Gastroesophageal sphincter (tissue), 4 donors: ENCODE results near the gene LRP1B. TPM values are rescaled to one million over a fixed set of nuclear protein-coding genes. Genes with fewer than 3 reads are reported as not detected.

Experiments
- ATAC-seq: fragments of 150-250 bp; one replicate; pipeline ENCODE4 v1.9.1; 2016; ENCODE audit warnings: mild to moderate bottlenecking, moderate library complexity
- H3K27ac ChIP-seq, 4 donors: fragments of 200-600 bp; sonication (generic) in 3 of 4; 1 replicate in 3 of 4; 2 replicates in 1 of 4; pipeline ENCODE4 v1.5.1; 2016 to 2019
- H3K27me3 ChIP-seq: fragments of 200-600 bp; sonication (generic); one replicate; pipeline ENCODE4 v1.5.1; 2019
- H3K36me3 ChIP-seq, 2 donors: fragments of 200-600 bp; sonication (generic); one replicate each; pipeline ENCODE4 v1.5.1; 2019; ENCODE audit warnings: control low read depth in 1 of 2
- H3K4me1 ChIP-seq, 3 donors: fragments of 200-600 bp; sonication (generic); 1 replicate in 2 of 3; 2 replicates in 1 of 3; pipeline ENCODE4 v1.5.1; 2016 to 2019; ENCODE audit warnings: control low read depth in 2 of 3
- H3K4me3 ChIP-seq, 2 donors: fragments of 200-600 bp; sonication (generic); one replicate each; pipeline ENCODE4 v1.5.1; 2019; ENCODE audit warnings: mild to moderate bottlenecking in 1 of 2, moderate library complexity in 1 of 2
- H3K9me3 ChIP-seq, 3 donors: fragments of 200-600 bp; sonication (generic); one replicate each; pipeline ENCODE4 v1.5.1; 2017 to 2019; ENCODE audit warnings: control low read depth in 2 of 3
- EP300 ChIP-seq: sonication (generic); formaldehyde crosslinking; IDR thresholded peaks from one replicate; pipeline ENCODE4 v1.6.1; 2017; ENCODE audit warnings: antibody characterized with exemption, mild to moderate bottlenecking
- POLR2A ChIP-seq, 2 donors: fragments of 450-650 bp; IDR thresholded peaks; one replicate each; pipeline ENCODE4 v1.6.1; 2017; ENCODE audit warnings: antibody characterized with exemption in 2 of 2, mild to moderate bottlenecking in 2 of 2, moderate library complexity in 1 of 2
- POLR2AphosphoS5 ChIP-seq: sonication (generic); formaldehyde crosslinking; IDR thresholded peaks from one replicate; pipeline ENCODE4 v1.6.1; 2017; ENCODE audit warnings: antibody characterized with exemption
- WGBS, 2 donors: methylation state at CpG; one replicate each; pipeline ENCODE4 v1.1.5; 2018; ENCODE audit warnings: low coverage in 1 of 2; 5-methylcytosine and 5-hydroxymethylcytosine counted together
- total RNA-seq, 4 donors: library from RNA; depleted of rRNA; stranded (reverse); fragments of >200 nt; gene quantifications; one replicate each; pipeline ENCODE4 v1.1.0, GENCODE V29; 2016
- TF ChIP-seq, protein P1 (sequence below), 4 experiments: fragments of 200-600 bp in 2 of 4; fragments of 450-650 bp in 2 of 4; sonication (generic) in 1 of 4; IDR thresholded peaks; one replicate each; pipeline ENCODE4 v1.5.1; 2017 to 2019; ENCODE audit warnings: antibody characterized with exemption in 4 of 4, mild to moderate bottlenecking in 2 of 4, moderate library complexity in 2 of 4

Gene LRP1B
- total RNA-seq, 4 donors from 2014 or later, result 0.27 to 20.7 (median 3.2) TPM

DNA sequence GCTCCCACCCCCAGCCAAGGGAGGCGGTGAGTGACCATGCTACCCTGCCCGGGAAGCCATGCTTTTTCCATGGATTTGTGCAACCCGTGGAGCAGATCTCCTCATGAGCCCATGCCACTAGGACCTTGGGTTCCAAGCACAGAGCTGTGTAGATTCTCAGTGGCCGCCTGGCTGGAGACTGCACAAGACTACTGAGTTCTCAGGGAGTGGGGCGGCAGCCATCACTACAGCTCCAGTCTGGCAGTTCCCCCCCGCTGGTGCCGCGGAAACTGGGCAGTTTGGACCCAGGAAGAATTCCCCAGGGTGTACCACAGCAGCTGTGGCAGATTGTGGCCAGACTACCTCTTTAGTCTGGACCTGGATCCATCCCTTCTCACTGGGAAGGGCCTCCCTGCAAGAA lies 470.6 kb downstream of the LRP1B start:
- Histone ChIP-seq H3K9me3 (peaks cover 0 to 12% (median 0%) of the 10 kb centered on the region in 3 donors), H3K4me1 (no peaks in the 10 kb centered on the region), H3K27ac (no peak overlapping the region), H3K27me3 (no peaks in the 10 kb centered on the region), H3K36me3 (no peaks in the 10 kb centered on the region), H3K4me3 (no peak overlapping the region)
- WGBS, 2 donors, result 40% methylated on average over 1 of the region's 8 CpGs; no CpG with 5 or more reads in 1 of the 2 donors
- TF ChIP-seq, protein P1, sequence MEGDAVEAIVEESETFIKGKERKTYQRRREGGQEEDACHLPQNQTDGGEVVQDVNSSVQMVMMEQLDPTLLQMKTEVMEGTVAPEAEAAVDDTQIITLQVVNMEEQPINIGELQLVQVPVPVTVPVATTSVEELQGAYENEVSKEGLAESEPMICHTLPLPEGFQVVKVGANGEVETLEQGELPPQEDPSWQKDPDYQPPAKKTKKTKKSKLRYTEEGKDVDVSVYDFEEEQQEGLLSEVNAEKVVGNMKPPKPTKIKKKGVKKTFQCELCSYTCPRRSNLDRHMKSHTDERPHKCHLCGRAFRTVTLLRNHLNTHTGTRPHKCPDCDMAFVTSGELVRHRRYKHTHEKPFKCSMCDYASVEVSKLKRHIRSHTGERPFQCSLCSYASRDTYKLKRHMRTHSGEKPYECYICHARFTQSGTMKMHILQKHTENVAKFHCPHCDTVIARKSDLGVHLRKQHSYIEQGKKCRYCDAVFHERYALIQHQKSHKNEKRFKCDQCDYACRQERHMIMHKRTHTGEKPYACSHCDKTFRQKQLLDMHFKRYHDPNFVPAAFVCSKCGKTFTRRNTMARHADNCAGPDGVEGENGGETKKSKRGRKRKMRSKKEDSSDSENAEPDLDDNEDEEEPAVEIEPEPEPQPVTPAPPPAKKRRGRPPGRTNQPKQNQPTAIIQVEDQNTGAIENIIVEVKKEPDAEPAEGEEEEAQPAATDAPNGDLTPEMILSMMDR (IDR thresholded peaks at IDR 0.05), result no peak
- TF ChIP-seq POLR2AphosphoS5 (no peak), EP300 (no peak), POLR2A (IDR thresholded peaks at IDR 0.05) (no peak)
- no peak for ATAC-seq

DNA sequence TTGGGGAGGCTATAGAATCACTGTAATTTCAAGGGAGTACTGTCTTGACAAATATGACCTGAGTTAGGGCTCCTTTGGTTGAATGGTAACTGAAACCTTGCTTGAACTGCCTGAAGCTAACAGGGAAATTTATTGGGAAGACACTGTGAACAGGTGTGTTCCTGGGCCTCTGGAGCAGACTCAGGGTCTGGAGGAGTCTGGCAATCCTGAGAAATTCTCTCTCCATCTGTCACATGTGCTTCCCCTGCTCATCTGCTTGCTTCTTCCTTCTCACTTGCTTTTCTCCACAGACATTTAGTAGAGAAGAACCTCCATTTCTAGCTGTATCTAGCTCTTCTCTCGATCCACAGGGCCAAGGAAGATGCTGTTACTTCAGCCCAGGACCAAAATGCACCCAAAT lies 476.5 kb downstream of the LRP1B start:
- Histone ChIP-seq H3K4me1 (no peaks in the 10 kb centered on the region), H3K36me3 (no peaks in the 10 kb centered on the region), H3K9me3 (no peaks in the 10 kb centered on the region), H3K27me3 (no peaks in the 10 kb centered on the region), H3K4me3 (no peak overlapping the region), H3K27ac (no peak overlapping the region)
- ATAC-seq, result no peak
- no peak for TF ChIP-seq EP300
- no peak for TF ChIP-seq POLR2AphosphoS5
- TF ChIP-seq, protein P1 (IDR thresholded peaks at IDR 0.05), result no peak
- TF ChIP-seq POLR2A (IDR thresholded peaks at IDR 0.05), result no peak
- 36 to 43% methylated on average over 1 of the region's 1 CpG for WGBS, 2 donors

DNA sequence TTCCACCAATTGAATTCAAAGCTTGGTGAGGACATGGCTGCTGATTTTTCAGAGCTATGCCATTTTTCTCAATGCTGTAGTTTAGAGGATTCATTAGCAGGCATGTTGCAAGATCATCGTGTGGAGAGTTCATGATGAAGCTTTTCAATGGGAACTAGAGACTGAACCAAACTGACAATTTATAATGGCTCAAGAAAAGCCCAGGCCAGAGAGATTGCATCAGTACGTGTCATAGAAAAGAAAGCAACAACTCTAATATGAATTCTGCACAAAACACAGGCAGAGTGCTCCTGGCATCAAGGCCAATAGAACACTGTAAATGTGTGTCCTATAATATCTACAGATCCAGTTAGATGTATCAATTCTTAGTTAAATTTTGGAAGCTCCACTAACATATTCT lies 477.6 kb downstream of the LRP1B start:
- Histone ChIP-seq H3K36me3 (no peaks in the 10 kb centered on the region), H3K27me3 (no peaks in the 10 kb centered on the region), H3K27ac (no peak overlapping the region), H3K4me1 (no peaks in the 10 kb centered on the region), H3K9me3 (no peaks in the 10 kb centered on the region), H3K4me3 (no peak overlapping the region)
- no peak for ATAC-seq
- no peak for TF ChIP-seq EP300
- TF ChIP-seq, protein P1 (IDR thresholded peaks at IDR 0.05), result no peak
- TF ChIP-seq POLR2AphosphoS5, result no peak
- no peak for TF ChIP-seq POLR2A (IDR thresholded peaks at IDR 0.05)
- WGBS, 2 donors, result 78 to 84% methylated on average over 1 to 2 of the region's 2 CpGs

DNA sequence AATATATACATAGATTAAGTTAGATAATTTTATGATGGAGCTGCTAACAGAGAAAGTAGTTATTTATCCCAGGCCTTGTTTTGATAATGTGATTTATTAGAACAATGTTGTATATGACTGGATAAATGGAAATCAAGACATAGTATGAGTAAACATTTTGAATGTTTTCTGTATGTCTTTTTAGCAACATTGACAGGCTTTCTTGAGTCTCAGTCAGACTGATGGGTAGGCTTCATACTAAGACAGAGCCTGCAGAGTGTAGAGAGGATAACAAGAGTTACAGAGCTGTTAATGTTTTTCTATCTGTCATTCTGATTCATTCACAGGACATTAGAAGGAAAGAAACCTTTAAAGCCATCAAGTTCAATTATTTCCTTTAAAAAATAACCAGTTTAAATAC lies 478.5 kb downstream of the LRP1B start:
- H3K4me3 ChIP-seq, result no peak overlapping the region
- no peaks in the 10 kb centered on the region for H3K36me3 ChIP-seq
- no peaks in the 10 kb centered on the region for H3K4me1 ChIP-seq
- TF ChIP-seq POLR2AphosphoS5 (no peak), EP300 (no peak), POLR2A (IDR thresholded peaks at IDR 0.05) (no peak)
- TF ChIP-seq, protein P1 (IDR thresholded peaks at IDR 0.05), result no peak
- ATAC-seq, result no peak
- no peak overlapping the region for H3K27ac ChIP-seq
- H3K27me3 ChIP-seq, result no peaks in the 10 kb centered on the region
- H3K9me3 ChIP-seq, result no peaks in the 10 kb centered on the region

DNA sequence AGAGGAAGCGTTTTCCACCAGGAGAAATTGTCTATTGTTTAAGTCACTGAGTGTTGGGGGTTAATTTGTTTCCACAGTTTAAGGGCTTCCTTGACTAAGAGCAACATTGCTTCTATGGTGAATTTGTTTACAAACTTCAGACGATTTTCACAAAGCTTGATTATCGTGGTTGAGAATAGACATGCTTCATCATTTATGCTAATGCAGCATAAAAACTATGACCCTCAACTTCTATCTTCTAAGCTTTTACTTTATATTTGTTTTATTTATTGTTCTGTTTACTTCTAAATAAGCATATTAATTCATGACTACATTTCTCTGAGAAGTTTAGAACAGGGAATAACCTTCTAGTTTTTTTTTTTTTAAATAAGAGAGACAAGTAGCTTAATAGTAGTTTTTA lies 483.5 kb downstream of the LRP1B start:
- Histone ChIP-seq H3K4me3 (no peak overlapping the region), H3K27ac (no peak overlapping the region), H3K4me1 (no peaks in the 10 kb centered on the region), H3K9me3 (no peaks in the 10 kb centered on the region), H3K27me3 (no peaks in the 10 kb centered on the region), H3K36me3 (no peaks in the 10 kb centered on the region)
- TF ChIP-seq POLR2A (IDR thresholded peaks at IDR 0.05) (no peak), POLR2AphosphoS5 (no peak), EP300 (no peak)
- TF ChIP-seq, protein P1 (IDR thresholded peaks at IDR 0.05), result no peak
- 65 to 71% methylated on average over 2 to 3 of the region's 3 CpGs for WGBS, 2 donors
- no peak for ATAC-seq
